Neural crest cell (in vitro differentiated cells): ENCODE data around the gene TLCD5. TPM values are rescaled to one million over a fixed set of nuclear protein-coding genes. Genes with fewer than 3 reads are reported as not detected.
A peak's percentile ranks its signal among the peaks of the same experiment; 100 is the strongest.

Experiments
- DNase-seq: peaks from one replicate; pipeline ENCODE4 v3.0.0; 2021; ENCODE audit warnings: low read depth, mixed read lengths, low spot score
- H3K27ac Mint-ChIP-seq: one replicate; pipeline ENCODE4 v1.8.0; 2021; ENCODE audit warnings: mild to moderate bottlenecking, mixed read lengths; ENCODE audit not compliant: unreplicated experiment
- H3K27me3 Mint-ChIP-seq: 2 replicates; pipeline ENCODE4 v1.8.0; 2021; ENCODE audit warnings: low read depth, mild to moderate bottlenecking, mixed read lengths
- H3K36me3 Mint-ChIP-seq: 2 replicates; pipeline ENCODE4 v1.8.0; 2021; ENCODE audit warnings: low read depth, mild to moderate bottlenecking, mixed read lengths
- H3K4me1 Mint-ChIP-seq: 2 replicates; pipeline ENCODE4 v1.8.0; 2021; ENCODE audit warnings: mixed read lengths
- H3K4me3 Mint-ChIP-seq: one replicate; pipeline ENCODE4 v1.8.0; 2021; ENCODE audit warnings: mild to moderate bottlenecking, mixed read lengths
- H3K9me3 Mint-ChIP-seq: 2 replicates; pipeline ENCODE4 v1.8.0; 2021; ENCODE audit warnings: mixed read lengths
- CTCF ChIP-seq: fragments of 200-600 bp; sonication (generic); conservative IDR thresholded peaks from 2 replicates; pipeline ENCODE4 v1.5.0; 2021; ENCODE audit warnings: antibody characterized with exemption, mild to moderate bottlenecking
- total RNA-seq: library from RNA; stranded (reverse); gene quantifications from 2 replicates; pipeline ENCODE4 v1.2.1, GENCODE V29; 2021

The TLCD5 gene
- total RNA-seq, 1 donor from 2014 or later: 16.8 TPM

- H3K4me3 Mint-ChIP-seq: no peak overlapping the region
- no peaks in the 10 kb centered on the region for H3K36me3 Mint-ChIP-seq
- peaks cover 7% of the 10 kb centered on the region for H3K4me1 Mint-ChIP-seq
- TF ChIP-seq CTCF: no peak
- DNase-seq: no peak
- no peak overlapping the region for H3K27ac Mint-ChIP-seq
- H3K9me3 Mint-ChIP-seq: no peaks in the 10 kb centered on the region
- H3K27me3 Mint-ChIP-seq: peaks cover 4% of the 10 kb centered on the region
Measured at GRCh38 chr11:120302001-120302805, 22.9 kb upstream of the TLCD5 start.

GRCh38 chr11:120303004-120303637, 22.0 kb upstream of the TLCD5 start:
- Mint-ChIP-seq H3K9me3 (no peaks in the 10 kb centered on the region), H3K36me3 (no peaks in the 10 kb centered on the region), H3K27ac (no peak overlapping the region), H3K27me3 (peaks cover 3% of the 10 kb centered on the region), H3K4me1 (peaks cover 7% of the 10 kb centered on the region), H3K4me3 (no peak overlapping the region)
- peak; percentile 78 for DNase-seq
- TF ChIP-seq CTCF: peak; percentile 90

- no peaks in the 10 kb centered on the region for H3K9me3 Mint-ChIP-seq
- TF ChIP-seq CTCF: no peak
- no peak overlapping the region for H3K27ac Mint-ChIP-seq
- peaks cover 7% of the 10 kb centered on the region for H3K4me1 Mint-ChIP-seq
- no peaks in the 10 kb centered on the region for H3K36me3 Mint-ChIP-seq
- H3K27me3 Mint-ChIP-seq: no peaks in the 10 kb centered on the region
- no peak overlapping the region for H3K4me3 Mint-ChIP-seq
- no peak for DNase-seq
Measured at GRCh38 chr11:120304526-120304925, 20.6 kb upstream of the TLCD5 start.

- Mint-ChIP-seq H3K4me3 (no peak overlapping the region), H3K36me3 (no peaks in the 10 kb centered on the region), H3K27ac (no peak overlapping the region), H3K9me3 (no peaks in the 10 kb centered on the region), H3K4me1 (peaks cover 7% of the 10 kb centered on the region), H3K27me3 (no peaks in the 10 kb centered on the region)
- DNase-seq: no peak
- no peak for TF ChIP-seq CTCF
Measured at GRCh38 chr11:120305286-120305685, 19.8 kb upstream of the TLCD5 start.

GRCh38 chr11:120306519-120307242, 18.4 kb upstream of the TLCD5 start:
- no peak overlapping the region for H3K4me3 Mint-ChIP-seq
- peaks cover 7% of the 10 kb centered on the region for H3K4me1 Mint-ChIP-seq
- no peak overlapping the region for H3K27ac Mint-ChIP-seq
- no peaks in the 10 kb centered on the region for H3K36me3 Mint-ChIP-seq
- peak; percentile 56 for TF ChIP-seq CTCF
- H3K27me3 Mint-ChIP-seq: no peaks in the 10 kb centered on the region
- no peak for DNase-seq
- no peaks in the 10 kb centered on the region for H3K9me3 Mint-ChIP-seq
